ENCODE data around the gene FBXO8.

FBXO8 gene

DNA sequence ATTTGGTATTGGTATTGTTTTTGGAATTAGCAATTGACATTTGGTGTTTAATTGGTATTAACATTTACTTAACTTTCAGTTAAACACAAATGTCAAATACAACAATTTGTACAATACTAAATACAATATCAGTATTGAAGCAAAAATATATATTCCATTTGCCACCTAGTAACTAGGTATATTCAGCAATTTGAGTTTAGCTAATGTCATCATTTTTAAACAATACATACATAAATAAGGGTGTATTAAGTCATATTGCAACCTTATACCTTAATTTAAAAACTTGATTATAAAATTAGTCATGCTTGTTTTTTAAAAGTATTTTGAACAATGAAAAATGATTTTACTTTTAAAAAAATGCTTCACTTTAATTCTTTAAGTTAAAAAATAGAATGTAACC is 53.3 kb downstream of the FBXO8 start:
- Mint-ChIP-seq H3K36me3 (ENCODE audit: low read depth) (no peaks in the 10 kb centered on the region), H3K4me3 (no peak overlapping the region), H3K27ac (no peak overlapping the region), H3K4me1 (peaks cover 7% of the 10 kb centered on the region), H3K27me3 (ENCODE audit: low read depth, poor library complexity) (peaks cover 30% of the 10 kb centered on the region), H3K9me3 (no peaks in the 10 kb centered on the region)
- TF ChIP-seq CTCF (IDR thresholded peaks at IDR 0.05), result no peak
- DNase-seq, result no peak

- Mint-ChIP-seq H3K27me3 (ENCODE audit: low read depth, poor library complexity) (peaks cover 30% of the 10 kb centered on the region), H3K4me3 (no peak overlapping the region)
These were observed 54.5 kb downstream of the FBXO8 start for GRCh38 chr4:174228988-174229387.

DNA sequence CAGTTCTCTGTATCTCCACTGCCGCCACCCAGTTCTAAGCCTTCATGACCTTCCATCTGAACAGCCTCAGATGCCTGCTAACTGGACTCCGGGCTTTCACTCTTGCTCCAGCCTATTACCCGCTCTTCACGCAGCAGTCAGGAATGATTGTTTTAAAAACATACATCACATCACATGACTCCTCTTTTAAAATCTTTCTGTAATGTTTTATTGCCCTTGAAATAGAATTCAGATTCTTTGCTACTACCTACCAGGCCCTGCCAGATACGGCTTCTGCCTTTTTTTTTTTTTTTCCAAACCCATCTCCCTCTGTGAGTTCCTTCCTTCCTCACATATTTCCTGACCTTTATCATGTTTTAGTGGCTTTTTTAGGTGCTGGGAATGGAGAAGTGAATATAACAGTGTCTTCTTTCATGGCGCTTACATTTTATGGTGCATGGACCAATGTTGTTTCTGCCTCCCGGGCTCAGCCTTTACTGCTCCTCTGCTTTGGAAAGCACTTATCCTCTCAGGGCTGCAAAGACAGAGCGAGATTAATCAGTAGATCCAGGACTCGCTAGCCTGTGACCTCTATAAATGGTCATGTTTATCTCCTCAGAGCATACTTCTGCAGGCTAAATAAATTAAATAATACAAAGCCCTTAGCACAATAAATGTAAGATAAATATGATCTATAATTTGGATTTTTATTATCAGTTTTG is 58.0 kb downstream of the FBXO8 start:
- Mint-ChIP-seq H3K9me3 (no peaks in the 10 kb centered on the region), H3K27ac (no peak overlapping the region), H3K4me1 (peaks cover 7% of the 10 kb centered on the region), H3K36me3 (ENCODE audit: low read depth) (no peaks in the 10 kb centered on the region), H3K27me3 (ENCODE audit: low read depth, poor library complexity) (peaks cover 53% of the 10 kb centered on the region), H3K4me3 (no peak overlapping the region)
- TF ChIP-seq CTCF (IDR thresholded peaks at IDR 0.05), result no peak
- DNase-seq, result no peak

More at GRCh38 chr4:174228988-174229387, 54.5 kb downstream of the FBXO8 start:
- TF ChIP-seq CTCF (IDR thresholded peaks at IDR 0.05), result no peak
- no peak overlapping the region for H3K27ac Mint-ChIP-seq
- H3K4me1 Mint-ChIP-seq, result peaks cover 7% of the 10 kb centered on the region
- H3K36me3 Mint-ChIP-seq (ENCODE audit: low read depth), result no peaks in the 10 kb centered on the region
- DNase-seq, result no peak
- no peaks in the 10 kb centered on the region for H3K9me3 Mint-ChIP-seq

DNA sequence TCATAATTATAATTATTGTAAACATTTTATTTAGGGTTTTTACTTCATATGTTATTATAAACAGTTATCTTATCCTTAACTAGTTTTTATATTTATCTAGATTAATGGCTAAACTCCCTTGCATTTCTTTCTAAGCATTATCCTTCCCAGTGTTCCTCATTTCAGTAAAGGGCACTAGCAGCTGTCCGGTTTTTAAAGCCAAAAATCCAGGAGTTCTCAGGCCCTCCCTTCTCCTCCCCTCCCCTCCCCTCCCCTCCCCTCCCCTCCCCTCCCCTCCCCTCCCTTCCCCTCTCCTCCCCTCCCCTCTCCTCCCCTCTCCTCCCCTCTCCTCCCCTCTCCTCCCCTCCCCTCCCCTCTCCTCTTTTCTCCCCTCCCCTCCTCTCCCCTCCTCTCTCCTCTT is 58.9 kb downstream of the FBXO8 start:
- H3K27ac Mint-ChIP-seq, result no peak overlapping the region
- H3K4me3 Mint-ChIP-seq, result no peak overlapping the region
- no peak for TF ChIP-seq CTCF (IDR thresholded peaks at IDR 0.05)
- H3K9me3 Mint-ChIP-seq, result no peaks in the 10 kb centered on the region
- H3K27me3 Mint-ChIP-seq (ENCODE audit: low read depth, poor library complexity), result peaks cover 62% of the 10 kb centered on the region
- peaks cover 7% of the 10 kb centered on the region for H3K4me1 Mint-ChIP-seq
- DNase-seq, result no peak
- H3K36me3 Mint-ChIP-seq (ENCODE audit: low read depth), result no peaks in the 10 kb centered on the region

- Mint-ChIP-seq H3K36me3 (ENCODE audit: low read depth) (no peaks in the 10 kb centered on the region), H3K4me3 (no peak overlapping the region), H3K27me3 (ENCODE audit: low read depth, poor library complexity) (peaks cover 69% of the 10 kb centered on the region), H3K4me1 (peaks cover 17% of the 10 kb centered on the region), H3K9me3 (no peaks in the 10 kb centered on the region), H3K27ac (no peak overlapping the region)
- TF ChIP-seq CTCF (IDR thresholded peaks at IDR 0.05), result peak; percentile 69
- DNase-seq, result no peak
These were observed 61.1 kb downstream of the FBXO8 start for GRCh38 chr4:174222266-174222872.

Measured in nephron progenitor cell (in vitro differentiated cells).